Neural cell (in vitro differentiated cells): Measurements from ENCODE around the gene FAM118B.

Source experiments
- CTCF ChIP-seq: fragments of 450-650 bp; IDR thresholded peaks from 2 replicates; pipeline ENCODE4 v1.5.1; 2014; ENCODE audit warnings: antibody characterized with exemption, mild to moderate bottlenecking, moderate library complexity; ENCODE audit not compliant: poor library complexity, severe bottlenecking
- POLR2AphosphoS5 ChIP-seq: IDR thresholded peaks from 2 replicates; pipeline ENCODE4 v1.6.1; 2012

GRCh38 chr11:126197277-126197939 is 14.2 kb upstream of the FAM118B start:
- TF ChIP-seq CTCF, result no peak
- no peak for TF ChIP-seq POLR2AphosphoS5
